Measurements from ENCODE around the gene RASA3. TPM values are rescaled to one million over a fixed set of nuclear protein-coding genes. Genes with fewer than 3 reads are reported as not detected.
"Not testable (repeated sequence)": the region's sequence is repeated elsewhere in the genome, so short reads cannot be mapped to it uniquely, and the experiment has no call there.

Gene RASA3
- total RNA-seq, 1 donor from 2014 or later = 2.9 TPM

GRCh38 chr13:114118511-114119123, 13.8 kb downstream of the RASA3 start:
- no peak overlapping the region for H3K4me3 ChIP-seq
- peaks cover 36% of the 10 kb centered on the region for H3F3A ChIP-seq (ENCODE audit: low read depth)
- H3K27ac ChIP-seq = no peak overlapping the region
- H3K36me3 ChIP-seq = no peaks in the 10 kb centered on the region
- Mint-ChIP-seq H3K4me1 (peaks cover 59% of the 10 kb centered on the region), H3K36me3 (peaks cover 12% of the 10 kb centered on the region), H3K4me3 (peak overlapping the region; percentile 64), H3K27me3 (ENCODE audit: insufficient read depth, low read depth) (no peaks in the 10 kb centered on the region), H3K27ac (peak overlapping the region; percentile 88), H3K9me3 (no peaks in the 10 kb centered on the region)
- no peak for TF ChIP-seq CTCF (IDR thresholded peaks at IDR 0.05)
- no peak for TF ChIP-seq EZH2 (IDR thresholded peaks at IDR 0.05)
- TF ChIP-seq EZH2phosphoT487 (IDR thresholded peaks at IDR 0.05) = no peak
- no peaks in the 10 kb centered on the region for H3K79me2 ChIP-seq (ENCODE audit: low read depth)
- H3K27me3 ChIP-seq = peaks cover 8% of the 10 kb centered on the region
- DNase-seq (ENCODE audit: low spot score) = no peak
- peaks cover 5% of the 10 kb centered on the region for H4K20me1 ChIP-seq (ENCODE audit: low read depth)
- H3K4me1 ChIP-seq = peaks cover 25% of the 10 kb centered on the region
- peak overlapping the region; percentile 50 for H3K4me2 ChIP-seq
- H2AFZ ChIP-seq (replicated peaks) = no peak overlapping the region
- no peaks in the 10 kb centered on the region for H3K9me3 ChIP-seq (ENCODE audit: low read depth)
- H3K9ac ChIP-seq = no peak overlapping the region

- Histone ChIP-seq H3K27me3 (peaks cover 8% of the 10 kb centered on the region), H3K27ac (no peak overlapping the region), H3K4me2 (no peak overlapping the region), H3K9me3 (ENCODE audit: low read depth) (no peaks in the 10 kb centered on the region), H3K4me1 (peaks cover 27% of the 10 kb centered on the region), H3K9ac (no peak overlapping the region), H3F3A (ENCODE audit: low read depth) (peaks cover 38% of the 10 kb centered on the region), H4K20me1 (ENCODE audit: low read depth) (peaks cover 5% of the 10 kb centered on the region), H3K79me2 (ENCODE audit: low read depth) (no peaks in the 10 kb centered on the region), H3K4me3 (no peak overlapping the region), H2AFZ (replicated peaks) (no peak overlapping the region), H3K36me3 (no peaks in the 10 kb centered on the region)
- Mint-ChIP-seq H3K36me3 (peaks cover 15% of the 10 kb centered on the region), H3K4me3 (no peak overlapping the region), H3K27me3 (ENCODE audit: insufficient read depth, low read depth) (no peaks in the 10 kb centered on the region), H3K27ac (peak overlapping the region; percentile 88), H3K4me1 (peaks cover 60% of the 10 kb centered on the region), H3K9me3 (no peaks in the 10 kb centered on the region)
- TF ChIP-seq EZH2phosphoT487 (IDR thresholded peaks at IDR 0.05) (no peak), CTCF (IDR thresholded peaks at IDR 0.05) (no peak), EZH2 (IDR thresholded peaks at IDR 0.05) (no peak)
- DNase-seq (ENCODE audit: low spot score) = no peak
Measured at GRCh38 chr13:114118086-114118485, 14.3 kb downstream of the RASA3 start.

- peaks cover 16% of the 10 kb centered on the region for H3K36me3 Mint-ChIP-seq
- peaks cover 65% of the 10 kb centered on the region for H3K4me1 Mint-ChIP-seq
- H3K27ac Mint-ChIP-seq; H3K9me3 Mint-ChIP-seq; DNase-seq (ENCODE audit: low spot score); H3K27me3 Mint-ChIP-seq (ENCODE audit: insufficient read depth, low read depth); H3K27me3 ChIP-seq; H4K20me1 ChIP-seq (ENCODE audit: low read depth); H3K36me3 ChIP-seq; H2AFZ ChIP-seq (replicated peaks); H3K4me3 Mint-ChIP-seq; H3K9me3 ChIP-seq (ENCODE audit: low read depth); H3K27ac ChIP-seq; H3K4me2 ChIP-seq; H3K4me3 ChIP-seq; H3K9ac ChIP-seq; H3K79me2 ChIP-seq (ENCODE audit: low read depth): not testable (repeated sequence)
- Histone ChIP-seq H3F3A (ENCODE audit: low read depth) (peaks cover 44% of the 10 kb centered on the region), H3K4me1 (peaks cover 33% of the 10 kb centered on the region)
Measured at GRCh38 chr13:114117341-114117874, 15.0 kb downstream of the RASA3 start.

GRCh38 chr13:114116734-114117133, 15.7 kb downstream of the RASA3 start:
- Histone ChIP-seq H3K27me3 (peaks cover 8% of the 10 kb centered on the region), H3K9ac (no peak overlapping the region), H3K9me3 (ENCODE audit: low read depth) (no peaks in the 10 kb centered on the region), H3K4me1 (peaks cover 36% of the 10 kb centered on the region), H3K79me2 (ENCODE audit: low read depth) (no peaks in the 10 kb centered on the region), H2AFZ (replicated peaks) (no peak overlapping the region), H4K20me1 (ENCODE audit: low read depth) (peaks cover 5% of the 10 kb centered on the region), H3K36me3 (no peaks in the 10 kb centered on the region), H3K27ac (no peak overlapping the region), H3K4me3 (no peak overlapping the region), H3K4me2 (no peak overlapping the region), H3F3A (ENCODE audit: low read depth) (peaks cover 50% of the 10 kb centered on the region)
- peaks cover 70% of the 10 kb centered on the region for H3K4me1 Mint-ChIP-seq
- peaks cover 2% of the 10 kb centered on the region for H3K27me3 Mint-ChIP-seq (ENCODE audit: insufficient read depth, low read depth)
- peaks cover 16% of the 10 kb centered on the region for H3K36me3 Mint-ChIP-seq
- H3K9me3 Mint-ChIP-seq = no peaks in the 10 kb centered on the region
- TF ChIP-seq EZH2 (IDR thresholded peaks at IDR 0.05) = no peak
- TF ChIP-seq CTCF (IDR thresholded peaks at IDR 0.05) = no peak
- no peak for TF ChIP-seq EZH2phosphoT487 (IDR thresholded peaks at IDR 0.05)
- H3K27ac Mint-ChIP-seq = no peak overlapping the region
- H3K4me3 Mint-ChIP-seq = no peak overlapping the region
- no peak for DNase-seq (ENCODE audit: low spot score)

All from neural progenitor cell (in vitro differentiated cells).